GM12878 (cell line): Measurements from ENCODE around the gene LCE1D. TPM values are rescaled to one million over a fixed set of nuclear protein-coding genes. Genes with fewer than 3 reads are reported as not detected.

Experiments used
- ATAC-seq: fragments of 200-7000 bp; cut with Tn5 transposase; 3 replicates; pipeline ENCODE4 v1.9.1; 2020; ENCODE audit warnings: mild to moderate bottlenecking, moderate library complexity
- BruUV-seq: library from RNA; stranded (reverse); fragments of 400-500 nt; replicated peaks from 2 replicates; lab custom pipeline; 2021; lab: Mats Ljungman, UMichigan
- CTCF ChIA-PET: fragments of 300-600 bp; sonication (Branson Sonifier 250); formaldehyde crosslinking; extraction: SDS; loops from one replicate; lab custom pipeline; 2021; ENCODE audit warnings: inconsistent platforms; lab: Yijun Ruan, JAX
- POLR2A ChIA-PET: fragments of 350-600 bp; formaldehyde crosslinking; extraction: SDS; loops from one replicate; lab custom pipeline; 2021; ENCODE audit warnings: inconsistent platforms; lab: Charles Lee
- RAD21 ChIA-PET: fragments of 300-600 bp; sonication (Branson Sonifier 250); formaldehyde crosslinking; loops from one replicate; lab custom pipeline; 2023; ENCODE audit warnings: antibody characterized with exemption; ENCODE audit not compliant: unreplicated experiment; lab: Charles Lee
- SMC1A ChIA-PET: fragments of 300-600 bp; sonication (Branson Sonifier 250); formaldehyde crosslinking; loops from one replicate; lab custom pipeline; 2023; ENCODE audit not compliant: unreplicated experiment, uncharacterized antibody; lab: Charles Lee
- DNase-seq: peaks from one replicate; pipeline ENCODE4 v3.0.0-alpha.2; 2011; ENCODE audit warnings: low read depth, low spot score
- FAIRE-seq: peaks from 3 replicates; lab custom pipeline; 2011; peaks lifted over from hg19 to GRCh38; lab: Jason Lieb, UNC
- H2AFZ ChIP-seq: 2 replicates; pipeline ENCODE4 v1.6.0; 2011; ENCODE audit warnings: low read depth, low read length, control low read depth; ENCODE audit not compliant: control insufficient read depth
- H3K27ac ChIP-seq: 2 replicates; pipeline ENCODE4 v1.5.1; 2011; ENCODE audit warnings: control low read depth; ENCODE audit not compliant: control insufficient read depth, insufficient read depth
- H3K27me3 ChIP-seq, 2 experiments: replicated peaks in 1 of 2; 2 replicates each; pipeline versions ENCODE4 v1.6.0 to v1.6.1; 2011; ENCODE audit warnings: low read length in 1 of 2; ENCODE audit not compliant: control insufficient read depth in 2 of 2, insufficient read depth in 2 of 2
- H3K36me3 ChIP-seq, 2 experiments: 2 replicates each; pipeline ENCODE4 v1.5.1; 2011; ENCODE audit warnings: low read length in 1 of 2; ENCODE audit not compliant: control insufficient read depth in 2 of 2, insufficient read depth in 2 of 2
- H3K4me1 ChIP-seq: 2 replicates; pipeline ENCODE4 v1.6.1; 2011; ENCODE audit warnings: mild to moderate bottlenecking, low read length, moderate library complexity, mixed read lengths; ENCODE audit not compliant: control insufficient read depth, insufficient read depth
- H3K4me2 ChIP-seq: 2 replicates; pipeline ENCODE4 v1.6.0; 2011; ENCODE audit warnings: control low read depth; ENCODE audit not compliant: control insufficient read depth, insufficient read depth
- H3K4me3 ChIP-seq: fragments of 200-600 bp; sonication (generic); 2 replicates; pipeline ENCODE4 v1.5.1; 2016
- H3K79me2 ChIP-seq: 2 replicates; pipeline ENCODE4 v1.6.0; 2011; ENCODE audit warnings: low read length; ENCODE audit not compliant: control insufficient read depth, insufficient read depth
- H3K9ac ChIP-seq: 2 replicates; pipeline ENCODE4 v1.8.0; 2011; ENCODE audit warnings: low read length, control low read depth, mixed read lengths; ENCODE audit not compliant: control insufficient read depth, insufficient read depth
- H3K9me3 ChIP-seq: replicated peaks from 3 replicates; pipeline ENCODE4 v1.5.1; 2011; ENCODE audit warnings: mild to moderate bottlenecking, low read length; ENCODE audit not compliant: control insufficient read depth, insufficient read depth
- H4K20me1 ChIP-seq: 2 replicates; pipeline ENCODE4 v1.6.0; 2011; ENCODE audit not compliant: control insufficient read depth, insufficient read depth
- ATF2 ChIP-seq: IDR thresholded peaks from 2 replicates; pipeline ENCODE4 v1.6.1; 2012; ENCODE audit warnings: low read length, inconsistent platforms
- ATF7 ChIP-seq: fragments of 450-650 bp; IDR thresholded peaks from 2 replicates; pipeline ENCODE4 v1.6.1; 2016; ENCODE audit warnings: low read depth, mild to moderate bottlenecking
- CREM ChIP-seq: IDR thresholded peaks from 2 replicates; pipeline ENCODE4 v1.6.1; 2014; ENCODE audit warnings: antibody characterized with exemption, low read depth
- DPF2 ChIP-seq: fragments of 450-650 bp; IDR thresholded peaks from 2 replicates; pipeline ENCODE4 v1.6.1; 2017; ENCODE audit warnings: mild to moderate bottlenecking
- MYC ChIP-seq: IDR thresholded peaks from 2 replicates; pipeline ENCODE4 v1.6.1; 2011; ENCODE audit warnings: mild to moderate bottlenecking, low read length, moderate library complexity, inconsistent platforms; ENCODE audit not compliant: insufficient read depth, insufficient replicate concordance, insufficient read length, severe bottlenecking
- PAX8 ChIP-seq: fragments of 450-650 bp; IDR thresholded peaks from 2 replicates; pipeline ENCODE4 v1.6.1; 2017; ENCODE audit warnings: mild to moderate bottlenecking, moderate library complexity
- POLR2AphosphoS5 ChIP-seq: IDR thresholded peaks from 2 replicates; pipeline ENCODE4 v1.6.1; 2011; ENCODE audit warnings: mild to moderate bottlenecking, low read length, inconsistent platforms
- POU2F2 ChIP-seq: IDR thresholded peaks from 3 replicates; pipeline ENCODE4 v1.6.1; 2011; ENCODE audit warnings: low read depth, mild to moderate bottlenecking, low read length, borderline replicate concordance
- SREBF2 ChIP-seq: IDR thresholded peaks from 2 replicates; pipeline ENCODE4 v1.6.1; 2012; ENCODE audit warnings: mild to moderate bottlenecking, low read length
- YBX1 ChIP-seq: fragments of 450-650 bp; IDR thresholded peaks from 2 replicates; pipeline ENCODE4 v1.6.1; 2016; ENCODE audit warnings: antibody characterized with exemption
- YY1 ChIP-seq: IDR thresholded peaks from 2 replicates; pipeline ENCODE4 v1.6.1; 2011; ENCODE audit warnings: low read depth, mild to moderate bottlenecking, low read length
- ZBED1 ChIP-seq: IDR thresholded peaks from 2 replicates; pipeline ENCODE4 v1.6.1; 2016; ENCODE audit warnings: borderline replicate concordance
- ZNF592 ChIP-seq: fragments of 450-650 bp; IDR thresholded peaks from 2 replicates; pipeline ENCODE4 v1.6.1; 2017; ENCODE audit warnings: mild to moderate bottlenecking, moderate library complexity
- WGBS: methylation state at CpG from one replicate; pipeline ENCODE4 v1.1.6; 2016; ENCODE audit warnings: low lambda C conversion rate; ENCODE audit not compliant: insufficient replicate concordance, insufficient coverage; ENCODE audit errors: missing lambda C conversion rate; 5-methylcytosine and 5-hydroxymethylcytosine counted together
- in situ Hi-C: fragments of 300-500 bp; cut with MboI; formaldehyde crosslinking; loops from 9 replicates; pipeline ENCODE4 v1.14.3; 2018; ENCODE audit warnings: mixed read lengths
- intact Hi-C: fragments of 100-400 bp; cut with micrococcal nuclease; formaldehyde crosslinking; loops from one replicate; pipeline ENCODE4 v1.14.2; 2022; ENCODE audit not compliant: unreplicated experiment
- polyA plus RNA-seq, 11 experiments: library from polyadenylated mRNA; depleted of rRNA in 4 of 11; unstranded in 6 of 11; stranded (reverse) in 5 of 11; fragments of >200 nt; fragmentation: Nextera tagmentation in 4 of 11; fragmentation: Illumina TruSeq in 1 of 11; extraction: Ambion mirVana in 4 of 11; extraction: Trizol in 1 of 11; gene quantifications; 1 replicate in 1 of 11; 2 replicates in 10 of 11; pipeline versions ENCODE4 v1.2.1 to v1.2.3, GENCODE V29; 2011 to 2016; ENCODE audit warnings: inconsistent platforms in 2 of 11, missing spikeins in 2 of 11, low read depth in 1 of 11
- total RNA-seq, 4 experiments: library from RNA; depleted of rRNA in 3 of 4; stranded (reverse); fragments of >200 nt in 3 of 4; fragmentation: Illumina TruSeq in 1 of 4; extraction: Trizol in 1 of 4; gene quantifications; 2 replicates each; pipeline versions ENCODE4 v1.2.1 to v1.2.3, GENCODE V29; 2013 to 2021

LCE1D gene
- total and polyA plus RNA-seq, 10 of the 15 experiments (the other 5 are each of a cell fraction or from before 2014, with no cell fraction given) = not detected

- FAIRE-seq (no peak), ATAC-seq (no peak), DNase-seq (no peak)
- CTCF ChIA-PET = interaction anchor here (0.6 kb wide), 1 partner anchor 309 kb away, joined by 3 read pairs; no protein-coding TSS in a partner anchor
- Histone ChIP-seq H3K4me3 (no peak overlapping the region), H3K36me3 (no peaks in the 10 kb centered on the region), H3K9ac (no peak overlapping the region), H3K4me1 (no peaks in the 10 kb centered on the region), H3K4me2 (no peak overlapping the region), H3K79me2 (no peaks in the 10 kb centered on the region), H3K27ac (no peak overlapping the region), H2AFZ (no peak overlapping the region), H4K20me1 (no peaks in the 10 kb centered on the region), H3K27me3 (no peaks in the 10 kb centered on the region), H3K9me3 (no peaks in the 10 kb centered on the region)
- no peak for TF ChIP-seq POU2F2
- no peak for TF ChIP-seq YY1
- no peak for TF ChIP-seq ATF7
- TF ChIP-seq ZBED1 = no peak
- TF ChIP-seq POLR2AphosphoS5 = no peak
- no peak for TF ChIP-seq PAX8
- no peak for TF ChIP-seq YBX1
- TF ChIP-seq DPF2 = no peak
- no peak for TF ChIP-seq ATF2
- no peak for TF ChIP-seq ZNF592
- no peak for TF ChIP-seq MYC
- TF ChIP-seq CREM = no peak
- TF ChIP-seq SREBF2 = no peak
- no TSS peak for BruUV-seq
- in situ Hi-C loops (no loop called here), intact Hi-C loops (no loop called here)
- RAD21 ChIA-PET = no interaction called here
- SMC1A ChIA-PET = no interaction called here
- 0% methylated on average over 2 of the region's 2 CpGs for WGBS
- POLR2A ChIA-PET = no interaction called here
Measured at GRCh38 chr1:152756872-152757271, 39.6 kb upstream of the LCE1D start.
